GM19395 (cell line): ENCODE results near the gene ASCC3.

Experiments
- ATAC-seq: cut with Tn5 transposase; IDR thresholded peaks from one replicate; pipeline ENCODE4 v1.9.1; 2021; ENCODE audit warnings: mild to moderate bottlenecking, moderate library complexity; ENCODE audit not compliant: unreplicated experiment

The ASCC3 gene

DNA sequence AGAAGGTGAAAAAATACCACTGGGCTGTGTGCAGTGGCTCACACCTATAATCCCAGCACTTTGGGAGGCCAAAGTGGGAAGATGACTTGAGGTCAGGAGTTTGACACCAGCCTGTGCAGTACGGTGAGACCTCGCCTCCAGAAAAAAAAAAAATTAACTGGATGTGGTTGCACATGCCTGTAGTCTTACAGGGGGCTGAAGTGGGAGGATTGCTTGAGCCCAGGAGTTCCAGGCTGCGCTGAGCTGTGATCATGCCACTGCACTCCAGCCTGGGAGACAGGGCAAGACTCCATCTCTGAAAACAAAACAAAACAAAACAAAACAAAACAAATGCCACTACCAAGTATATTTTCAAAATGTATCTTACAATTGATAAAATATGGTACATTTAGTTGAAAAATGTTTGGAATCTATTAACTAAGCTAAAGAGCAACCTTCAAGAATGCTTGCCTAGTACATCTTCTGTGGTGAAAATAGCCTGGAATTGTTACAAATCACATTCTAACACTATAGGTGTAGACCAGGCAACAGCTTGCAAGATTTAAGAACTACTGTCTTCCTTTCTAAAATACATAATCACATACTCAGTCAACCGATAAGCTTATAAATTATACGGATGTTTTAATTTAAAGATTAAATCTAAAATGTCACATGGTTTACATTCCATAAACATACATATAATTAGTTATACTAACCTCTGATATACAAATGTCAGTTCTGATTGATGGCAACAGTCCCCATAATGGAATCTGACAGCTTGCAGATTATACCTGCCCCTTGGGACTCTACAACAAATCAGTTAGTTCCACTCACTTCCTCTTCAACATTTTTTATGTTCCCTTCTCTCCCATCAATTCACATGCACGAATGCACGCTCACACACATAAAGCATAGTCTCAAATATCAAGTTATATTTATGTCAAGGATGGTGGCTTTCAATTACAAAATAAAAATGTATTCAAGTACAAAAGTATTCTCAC is 150.8 kb downstream of the ASCC3 start:
- no peak for ATAC-seq

- no peak for ATAC-seq
These were observed 154.5 kb downstream of the ASCC3 start for GRCh38 chr6:100726666-100727065.

DNA sequence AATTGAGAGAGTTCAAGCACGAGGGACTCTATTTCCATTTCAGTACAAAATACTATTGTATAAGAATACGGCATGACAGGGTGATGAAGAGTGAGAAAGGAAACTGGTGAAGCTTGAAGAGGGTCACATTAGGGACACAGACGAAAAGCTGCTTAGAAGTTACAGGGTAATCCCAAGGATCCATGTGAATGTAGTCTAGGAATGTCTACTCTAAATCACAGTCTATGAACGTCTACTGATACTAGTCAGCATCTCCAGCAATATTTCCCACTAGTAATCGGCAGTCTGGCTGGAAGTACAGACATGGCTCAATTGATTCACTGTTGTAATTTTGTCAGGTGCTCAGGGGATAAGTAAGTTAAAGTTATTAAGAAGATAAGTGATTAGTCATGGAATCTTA is 156.4 kb downstream of the ASCC3 start:
- no peak for ATAC-seq

DNA sequence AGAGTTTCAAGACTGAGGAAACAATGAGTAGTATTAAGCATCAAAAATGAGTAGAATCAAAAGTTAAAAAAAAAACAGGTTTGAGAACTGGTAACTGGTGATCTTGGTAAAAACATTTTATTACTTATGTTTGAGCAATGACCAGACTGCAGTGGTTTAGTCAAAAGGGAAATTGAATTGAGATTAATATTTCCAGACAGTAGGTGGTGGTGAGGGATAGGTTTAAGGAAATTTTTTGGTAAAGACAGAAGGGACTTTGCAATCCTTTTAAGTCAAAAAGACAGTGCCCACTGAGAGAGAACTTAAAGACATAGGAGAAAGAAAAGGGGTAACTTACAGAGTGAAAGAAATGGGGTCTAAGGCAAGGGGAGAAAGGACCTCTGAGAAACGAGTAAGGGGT is 156.9 kb downstream of the ASCC3 start:
- ATAC-seq, result no peak

DNA sequence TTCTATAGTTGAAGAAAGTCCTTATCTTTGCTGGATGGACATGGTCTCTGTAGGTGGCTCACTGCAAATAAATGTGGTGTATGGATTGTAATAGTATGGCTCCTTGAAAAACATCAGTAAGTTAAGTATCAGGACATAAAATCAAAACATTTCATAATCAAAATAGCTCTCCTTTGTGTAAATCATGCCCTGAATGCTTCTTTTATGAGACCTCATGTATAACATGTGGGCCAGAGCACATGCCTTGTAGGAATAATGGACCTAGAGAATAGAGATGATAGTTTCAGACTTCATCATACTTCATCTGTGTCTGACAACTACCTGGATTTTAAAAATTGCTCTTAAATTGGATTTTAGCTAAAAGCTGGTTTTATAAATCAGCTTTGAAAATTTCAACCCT is 159.9 kb downstream of the ASCC3 start:
- no peak for ATAC-seq

GRCh38 chr6:100719883-100720682 is 161.0 kb downstream of the ASCC3 start:
- ATAC-seq, result peak; percentile 72

- ATAC-seq, result no peak
These were observed 168.1 kb downstream of the ASCC3 start for GRCh38 chr6:100712997-100713396.

GRCh38 chr6:100706491-100706890 is 174.6 kb downstream of the ASCC3 start:
- ATAC-seq, result no peak

DNA sequence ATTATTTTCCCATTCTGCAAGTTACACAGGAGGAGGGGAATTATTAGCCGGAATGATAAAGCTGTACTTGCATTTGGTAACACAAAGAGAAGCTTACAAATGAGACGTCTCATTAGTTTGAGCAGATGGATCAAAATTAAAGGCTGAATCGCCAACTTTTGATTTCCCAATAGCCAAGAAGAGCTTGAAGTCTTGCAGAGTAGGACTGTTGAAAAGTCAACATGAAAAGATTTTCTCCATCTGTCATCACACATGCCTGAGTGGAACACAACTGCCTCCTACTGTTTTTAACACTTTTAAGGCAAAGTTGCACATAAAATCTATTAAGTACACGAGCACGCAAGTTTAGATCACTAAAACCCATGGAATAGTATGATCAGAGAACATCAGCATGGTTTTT is 176.2 kb downstream of the ASCC3 start:
- no peak for ATAC-seq

GRCh38 chr6:100701728-100702127 is 179.4 kb downstream of the ASCC3 start:
- ATAC-seq, result no peak

GRCh38 chr6:100700009-100700408 is 181.1 kb downstream of the ASCC3 start:
- ATAC-seq, result no peak

DNA sequence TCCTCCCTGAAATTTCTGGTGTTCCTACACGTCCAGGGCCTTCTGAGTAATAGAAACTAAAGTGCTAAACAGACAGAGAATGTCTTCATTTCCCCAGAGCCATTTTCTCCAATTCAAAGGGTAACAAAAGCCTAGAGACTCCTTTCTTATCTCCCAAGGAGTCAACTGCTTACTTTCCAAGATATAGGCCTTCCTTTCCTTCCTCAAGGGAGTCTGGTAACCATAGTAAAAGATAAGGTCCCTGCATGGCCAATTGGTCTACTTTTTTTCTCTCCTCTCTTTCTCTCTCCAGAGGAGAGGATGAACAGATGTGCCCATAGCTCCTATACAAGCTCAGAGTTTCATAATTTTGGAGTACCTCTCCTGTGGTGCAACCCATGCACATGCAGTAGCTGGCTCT is 185.7 kb downstream of the ASCC3 start:
- no peak for ATAC-seq

DNA sequence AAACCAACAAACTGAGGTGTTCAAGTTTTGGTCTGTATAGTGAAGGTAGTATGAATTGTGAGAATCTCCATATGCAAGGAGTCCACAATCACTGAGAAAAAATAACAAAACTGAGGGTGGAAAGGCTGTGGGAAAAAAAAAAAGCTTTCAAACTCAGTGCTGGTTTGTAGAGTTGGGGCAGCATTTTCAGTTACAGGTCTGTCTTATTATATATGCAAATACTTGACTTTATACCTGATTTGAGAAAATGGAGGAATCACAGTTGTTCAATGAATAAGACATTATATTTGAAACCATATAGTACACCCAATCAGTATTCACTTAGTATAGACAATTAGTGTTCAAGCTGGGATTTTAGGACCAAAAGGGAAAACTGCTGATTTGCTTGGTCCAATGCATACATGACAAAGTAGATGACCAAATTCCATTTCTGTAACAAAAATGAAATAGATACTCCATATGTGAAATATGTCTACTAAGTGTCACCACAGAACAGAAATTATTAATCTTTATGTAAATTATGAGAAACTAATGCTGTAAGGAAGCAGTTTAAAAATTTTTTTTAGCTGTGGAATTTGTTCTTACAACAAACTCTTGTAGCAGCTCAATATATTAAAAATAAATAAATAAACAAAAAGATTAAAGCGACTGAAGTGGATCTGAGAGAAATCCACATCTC is 187.7 kb downstream of the ASCC3 start:
- ATAC-seq, result no peak

GRCh38 chr6:100691972-100692371 is 189.2 kb downstream of the ASCC3 start:
- ATAC-seq, result no peak

DNA sequence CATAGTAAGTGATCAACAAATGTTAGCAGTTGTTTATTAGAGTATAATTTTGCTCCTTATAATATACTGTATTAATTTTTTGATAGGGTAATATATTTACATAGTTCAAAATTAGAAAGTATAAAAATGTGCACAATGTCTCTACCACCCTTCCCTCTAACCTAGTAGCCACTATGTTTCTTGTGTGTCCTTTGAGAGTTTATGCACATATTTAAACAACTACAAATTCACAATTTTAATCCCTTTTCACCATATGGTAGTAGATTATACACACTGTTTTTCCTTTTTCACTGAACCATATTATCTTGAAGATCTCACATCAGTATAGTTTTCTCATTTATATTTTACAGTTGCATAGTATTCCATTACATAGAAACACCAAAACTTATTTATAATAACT is 194.9 kb downstream of the ASCC3 start:
- ATAC-seq, result no peak

GRCh38 chr6:100685747-100686146 is 195.4 kb downstream of the ASCC3 start:
- no peak for ATAC-seq

DNA sequence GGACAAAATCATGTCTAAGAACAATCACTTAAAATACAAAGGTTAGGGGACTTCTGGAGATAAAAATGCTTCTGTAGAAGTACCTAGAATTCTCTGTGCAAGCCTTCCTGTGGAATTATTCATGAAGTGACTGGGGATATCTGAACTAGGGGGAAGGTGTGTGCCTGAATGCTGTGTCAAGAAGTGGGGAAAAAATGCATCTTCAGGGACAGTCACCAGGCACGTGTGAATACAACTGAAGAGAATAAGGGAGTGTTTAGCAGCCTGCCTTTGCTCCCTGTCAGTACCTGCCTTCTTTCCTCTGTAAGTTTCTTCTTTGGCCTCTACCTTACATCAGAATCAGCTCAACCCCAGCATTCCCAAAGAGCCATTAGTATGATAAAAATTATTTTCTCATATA is 201.0 kb downstream of the ASCC3 start:
- no peak for ATAC-seq

- no peak for ATAC-seq
These were observed 203.1 kb downstream of the ASCC3 start for GRCh38 chr6:100678027-100678426.

DNA sequence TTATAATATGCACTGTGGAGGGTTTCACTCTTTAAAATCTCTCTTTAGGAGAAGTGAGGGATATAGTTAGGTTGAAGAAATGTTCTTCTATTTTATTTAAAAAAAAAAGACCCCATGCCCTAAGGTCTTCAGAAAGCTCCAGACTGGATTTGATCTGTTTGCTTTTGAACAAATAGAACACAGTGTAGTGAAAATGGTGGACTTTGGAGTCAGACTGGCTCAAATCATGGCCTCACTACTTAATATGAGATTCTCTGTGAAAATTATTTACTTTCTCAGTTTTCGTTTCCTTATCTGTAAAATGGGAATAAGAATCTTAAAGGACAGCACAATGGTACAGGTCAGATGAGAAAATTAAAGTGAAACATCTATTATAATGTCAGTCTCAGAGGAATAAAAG is 203.9 kb downstream of the ASCC3 start:
- no peak for ATAC-seq

- no peak for ATAC-seq
These were observed 207.5 kb downstream of the ASCC3 start for GRCh38 chr6:100673641-100674040.

DNA sequence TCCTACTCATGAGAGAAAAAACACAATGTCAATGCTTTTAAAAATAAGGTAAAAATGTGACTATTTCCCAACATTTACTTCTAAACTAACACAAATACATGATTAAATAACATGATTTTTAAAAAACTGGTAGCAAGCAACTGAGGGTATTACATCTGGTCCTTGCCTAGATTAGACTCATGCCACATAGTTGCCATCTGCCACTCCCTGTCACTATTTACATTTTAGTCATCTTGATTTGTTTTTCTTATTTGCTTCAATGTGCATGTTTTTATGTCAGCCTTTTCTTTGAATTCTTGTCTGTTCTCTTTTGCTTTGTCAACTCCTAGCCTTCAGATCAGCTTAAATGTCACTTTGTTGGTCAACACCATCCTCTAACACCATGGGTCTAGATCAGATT is 209.4 kb downstream of the ASCC3 start:
- no peak for ATAC-seq
